ENCODE results near the gene SHMT2.
"Not testable (repeated sequence)": the region's sequence is repeated elsewhere in the genome, so short reads cannot be mapped to it uniquely, and the experiment has no call there.

SHMT2 gene

GRCh38 chr12:57261428-57261865, 31.9 kb downstream of the SHMT2 start:
- no peak for DNase-seq (ENCODE audit: low read depth in 2 of 2)

- no peak for DNase-seq (ENCODE audit: low read depth in 2 of 2)
Measured at GRCh38 chr12:57262126-57262822, 32.8 kb downstream of the SHMT2 start.

- DNase-seq (ENCODE audit: low read depth in 2 of 2): no peak
Measured at GRCh38 chr12:57263096-57263495, 33.6 kb downstream of the SHMT2 start.

- DNase-seq (ENCODE audit: low read depth in 2 of 2): no peak
Measured at GRCh38 chr12:57266681-57267080, 37.2 kb downstream of the SHMT2 start.

GRCh38 chr12:57268264-57268663, 38.8 kb downstream of the SHMT2 start:
- DNase-seq (ENCODE audit: low read depth in 2 of 2): no peak

GRCh38 chr12:57270966-57271470, 41.5 kb downstream of the SHMT2 start:
- no peak for DNase-seq (ENCODE audit: low read depth in 2 of 2)

GRCh38 chr12:57272337-57273151, 43.0 kb downstream of the SHMT2 start:
- DNase-seq (ENCODE audit: low read depth in 2 of 2): no peak

- DNase-seq (ENCODE audit: low read depth in 2 of 2): no peak
Measured at GRCh38 chr12:57273516-57273915, 44.0 kb downstream of the SHMT2 start.

GRCh38 chr12:57276233-57276632, 46.7 kb downstream of the SHMT2 start:
- DNase-seq (ENCODE audit: low read depth in 2 of 2): not testable (repeated sequence)

GRCh38 chr12:57276935-57277563, 47.5 kb downstream of the SHMT2 start:
- DNase-seq (ENCODE audit: low read depth in 2 of 2): no peak

GRCh38 chr12:57278465-57279381, 49.2 kb downstream of the SHMT2 start:
- DNase-seq (ENCODE audit: low read depth in 2 of 2): no peak

GRCh38 chr12:57280211-57281062, 50.9 kb downstream of the SHMT2 start:
- DNase-seq (ENCODE audit: low read depth in 2 of 2): peak; percentile 21 to 43

- not testable (repeated sequence) for DNase-seq (ENCODE audit: low read depth in 2 of 2)
Measured at GRCh38 chr12:57282073-57282472, 52.6 kb downstream of the SHMT2 start.
